Left renal cortex interstitium (tissue), 4 donors: ENCODE measurements around the gene TFF2. TPM values are rescaled to one million over a fixed set of nuclear protein-coding genes. Genes with fewer than 3 reads are reported as not detected.

Experiments
- DNase-seq, 4 donors: peaks; one replicate each; pipeline ENCODE4 v3.0.0-alpha.2; 2013; ENCODE audit warnings: low read depth in 4 of 4, low spot score in 2 of 4, missing footprints in 1 of 4
- polyA plus RNA-seq, 4 donors: library from polyadenylated mRNA; unstranded; fragments of 120-200 nt; gene quantifications; one replicate each; pipeline ENCODE4 v1.2.1, GENCODE V29; 2013; ENCODE audit not compliant: insufficient read length in 4 of 4

Gene TFF2
- polyA plus RNA-seq, 4 donors = 0.19 TPM; not detected in 3

- no peak for DNase-seq
These were observed 20.1 kb downstream of the TFF2 start for GRCh38 chr21:42330380-42331371.

DNA sequence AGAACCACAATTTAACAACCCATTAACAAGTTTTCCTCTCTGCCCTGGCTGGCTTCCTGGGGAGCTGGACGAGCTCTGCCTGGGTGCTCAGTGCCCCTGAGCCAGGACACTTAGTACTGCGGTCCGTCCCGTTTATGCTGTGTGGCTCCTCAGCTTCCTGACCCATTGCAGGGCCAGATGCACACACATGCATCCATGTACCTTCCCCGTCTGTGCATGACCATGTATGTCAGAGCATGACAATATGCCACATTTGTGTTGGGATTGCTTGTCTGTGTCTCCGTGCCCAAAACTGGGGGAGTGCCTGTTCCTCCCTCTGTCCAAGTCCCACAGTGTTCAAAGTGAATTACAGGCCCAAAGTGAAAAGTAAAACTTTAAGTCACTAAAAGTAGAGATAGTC is 25.9 kb downstream of the TFF2 start:
- DNase-seq = no peak

DNA sequence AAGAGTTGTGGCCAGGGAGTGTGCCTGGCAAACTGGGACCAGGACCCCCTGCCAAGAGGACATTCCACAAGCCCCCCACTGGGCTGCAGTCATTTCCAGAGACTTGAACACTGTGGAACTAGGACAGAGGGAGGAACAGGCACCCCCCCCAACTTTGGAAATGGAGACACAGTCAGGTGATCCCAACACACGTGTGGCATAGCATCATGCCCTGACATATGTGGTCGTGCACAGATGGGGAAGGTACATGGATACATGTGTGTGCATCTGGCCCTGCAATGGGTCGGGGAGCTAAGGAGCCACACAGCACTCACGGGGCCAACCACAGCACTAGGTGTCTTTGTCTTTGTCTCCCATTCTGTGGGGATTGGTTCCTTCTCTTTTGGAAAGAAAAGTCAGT is 28.9 kb downstream of the TFF2 start:
- no peak for DNase-seq

DNA sequence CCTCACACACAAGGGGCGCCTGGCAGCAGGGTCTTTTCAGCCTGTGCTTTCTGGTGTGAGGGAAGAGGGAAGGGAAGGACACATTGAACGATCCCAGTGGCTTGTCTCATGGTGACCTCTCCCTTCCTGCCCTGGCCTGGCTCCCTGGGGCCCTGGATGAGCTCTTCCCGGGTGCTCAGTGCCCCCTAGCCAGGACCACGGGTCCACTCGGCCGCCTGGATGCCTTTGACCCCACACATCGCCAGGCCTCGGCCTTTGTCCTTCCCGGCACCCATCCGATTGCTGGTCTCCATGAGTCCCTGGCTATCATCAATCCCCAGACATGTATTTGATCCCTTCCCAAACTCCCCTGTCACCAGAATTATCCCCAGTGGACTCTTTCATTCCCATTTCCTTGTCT is 29.6 kb downstream of the TFF2 start:
- DNase-seq = no peak

- DNase-seq = no peak
These were observed 30.0 kb downstream of the TFF2 start for GRCh38 chr21:42320791-42321190.

DNA sequence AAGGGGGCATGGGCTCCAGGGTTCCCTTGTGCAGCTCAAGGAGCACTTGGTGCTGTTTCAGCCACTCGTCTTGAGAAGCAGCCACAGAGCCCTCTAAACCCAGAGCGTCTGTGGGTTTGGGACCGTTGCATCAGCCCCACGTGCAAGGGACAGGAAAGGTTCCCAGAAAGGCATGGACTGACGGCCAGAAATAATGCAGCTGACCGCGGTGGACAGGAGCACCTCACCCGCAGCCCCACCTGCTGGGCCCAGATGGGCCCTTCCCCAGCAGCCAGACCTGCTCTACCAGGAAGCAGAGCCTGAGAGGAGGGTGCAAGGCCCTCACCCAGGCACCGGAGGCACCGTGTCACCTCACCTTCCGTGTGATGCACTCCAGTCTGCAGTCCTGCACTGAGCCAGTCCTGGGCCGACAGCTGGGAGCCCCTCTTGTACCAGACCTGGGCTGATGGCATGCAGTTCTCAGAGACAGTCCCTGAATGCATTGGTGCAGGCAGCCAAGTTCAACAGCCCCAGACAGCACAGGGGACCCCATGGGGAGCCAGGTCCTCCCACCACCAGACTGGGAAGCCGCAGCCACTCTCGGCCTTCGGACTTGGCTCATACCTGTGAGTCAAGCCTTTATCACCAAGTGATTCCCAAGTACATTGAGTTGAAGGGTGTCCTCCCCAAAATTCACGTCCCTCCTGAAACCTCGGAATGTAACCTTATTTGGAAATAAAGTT is 30.8 kb downstream of the TFF2 start:
- no peak for DNase-seq

DNA sequence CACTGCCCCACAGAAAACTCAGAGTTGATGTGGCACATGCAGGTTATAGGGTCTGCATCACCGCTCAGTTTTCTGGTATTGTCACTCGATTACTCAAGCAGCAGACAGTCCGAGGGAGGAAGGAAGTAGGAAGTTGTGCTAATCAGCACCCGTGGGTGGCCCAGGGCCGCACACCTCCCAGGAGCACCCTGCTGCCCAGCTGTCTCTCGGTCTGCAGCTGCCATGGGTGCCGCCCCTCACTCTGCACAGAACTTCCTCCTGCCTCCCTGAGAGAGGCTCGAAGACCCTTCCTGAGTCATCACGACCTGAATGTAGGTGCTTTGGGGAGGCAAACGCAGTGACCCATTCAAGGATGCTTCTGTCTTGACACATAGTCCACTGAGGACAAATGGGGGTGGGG is 31.4 kb downstream of the TFF2 start:
- DNase-seq = no peak

- DNase-seq = no peak
These were observed 32.7 kb downstream of the TFF2 start for GRCh38 chr21:42317826-42318746.

- no peak for DNase-seq
These were observed 33.5 kb downstream of the TFF2 start for GRCh38 chr21:42317341-42317741.

DNA sequence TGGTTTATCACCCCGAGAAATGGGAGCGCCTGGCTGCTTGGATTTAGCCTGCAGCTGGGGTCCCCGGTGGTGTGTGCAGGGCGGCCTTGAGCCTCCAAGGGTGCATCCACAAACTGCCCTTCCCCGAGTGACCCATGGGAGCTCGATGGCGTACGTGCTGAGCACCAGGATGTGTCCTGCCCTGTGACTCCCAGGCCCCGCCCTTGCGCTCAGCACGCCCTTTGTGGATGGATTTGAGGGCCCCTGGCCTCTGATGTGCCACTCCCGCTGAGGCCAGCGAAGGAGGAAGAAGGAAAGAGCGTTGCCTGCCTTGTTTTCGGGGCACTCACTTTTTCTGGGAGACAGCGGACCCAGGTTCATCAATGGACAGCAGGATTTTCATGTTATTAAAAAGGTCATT is 33.9 kb downstream of the TFF2 start:
- DNase-seq = no peak

GRCh38 chr21:42315296-42315891 is 35.4 kb downstream of the TFF2 start, which contains the start of gene TFF3:
TFF3 (minus strand) TSS chr21:42315409; CDS start chr21:42315374, 35 bp downstream.
- peak in 2 of 4 donors; percentile 46 to 61 for DNase-seq

DNA sequence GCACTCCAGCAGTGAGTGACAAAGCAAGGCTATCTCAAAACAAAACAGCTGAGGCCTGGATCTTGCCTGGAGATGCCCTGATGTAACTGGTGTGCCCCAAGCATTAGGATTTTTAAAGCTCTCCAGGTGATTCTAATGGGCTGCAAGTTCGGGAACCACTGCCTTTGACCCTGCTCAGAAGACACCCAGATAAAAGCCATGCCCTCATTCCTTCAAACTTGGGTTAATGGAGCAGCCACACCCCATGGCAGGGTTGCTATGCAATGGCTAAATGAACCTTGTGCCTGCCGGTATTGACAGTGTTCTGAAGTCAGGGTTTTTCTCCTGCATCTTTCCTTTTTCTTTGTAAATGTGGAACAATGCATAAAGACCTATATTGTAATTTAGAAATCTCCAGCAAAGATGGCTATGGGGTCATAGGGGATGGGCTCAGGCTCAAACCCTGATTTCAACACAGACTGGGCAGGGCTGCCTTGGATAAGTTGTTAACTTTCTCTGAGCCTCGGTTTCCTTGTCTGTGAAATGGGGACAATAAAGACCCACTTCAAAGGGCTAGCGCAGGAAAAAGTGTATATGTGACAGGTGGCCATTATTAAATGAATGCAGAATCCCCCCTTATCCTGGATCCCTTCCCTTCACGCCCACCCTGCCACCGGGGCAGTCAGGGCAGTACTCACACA is 36.0 kb downstream of the TFF2 start:
- no peak for DNase-seq

DNA sequence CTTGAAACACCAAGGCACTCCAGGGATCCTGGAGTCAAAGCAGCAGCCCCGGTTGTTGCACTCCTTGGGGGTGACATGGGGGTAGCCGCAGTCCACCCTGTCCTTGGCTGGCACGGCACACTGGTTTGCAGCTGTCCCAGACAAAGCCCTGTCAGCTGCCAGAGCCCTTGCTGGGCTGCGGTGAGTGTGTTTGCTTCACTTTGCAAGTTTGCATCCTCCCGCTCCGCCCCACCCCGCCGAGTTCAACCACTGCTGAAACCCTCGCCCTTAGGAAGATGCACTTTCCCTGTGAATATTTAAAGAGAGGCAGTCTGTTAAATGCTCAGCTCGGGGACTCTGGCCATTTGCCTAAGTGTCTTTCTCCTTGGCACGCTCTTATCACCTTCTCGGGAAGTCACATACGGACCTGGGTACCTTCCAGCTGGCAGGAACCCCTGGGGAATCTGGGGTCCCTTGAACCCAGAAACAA is 37.3 kb downstream of the TFF2 start:
- no peak for DNase-seq

- DNase-seq = no peak
These were observed 38.1 kb downstream of the TFF2 start for GRCh38 chr21:42312626-42313104.

DNA sequence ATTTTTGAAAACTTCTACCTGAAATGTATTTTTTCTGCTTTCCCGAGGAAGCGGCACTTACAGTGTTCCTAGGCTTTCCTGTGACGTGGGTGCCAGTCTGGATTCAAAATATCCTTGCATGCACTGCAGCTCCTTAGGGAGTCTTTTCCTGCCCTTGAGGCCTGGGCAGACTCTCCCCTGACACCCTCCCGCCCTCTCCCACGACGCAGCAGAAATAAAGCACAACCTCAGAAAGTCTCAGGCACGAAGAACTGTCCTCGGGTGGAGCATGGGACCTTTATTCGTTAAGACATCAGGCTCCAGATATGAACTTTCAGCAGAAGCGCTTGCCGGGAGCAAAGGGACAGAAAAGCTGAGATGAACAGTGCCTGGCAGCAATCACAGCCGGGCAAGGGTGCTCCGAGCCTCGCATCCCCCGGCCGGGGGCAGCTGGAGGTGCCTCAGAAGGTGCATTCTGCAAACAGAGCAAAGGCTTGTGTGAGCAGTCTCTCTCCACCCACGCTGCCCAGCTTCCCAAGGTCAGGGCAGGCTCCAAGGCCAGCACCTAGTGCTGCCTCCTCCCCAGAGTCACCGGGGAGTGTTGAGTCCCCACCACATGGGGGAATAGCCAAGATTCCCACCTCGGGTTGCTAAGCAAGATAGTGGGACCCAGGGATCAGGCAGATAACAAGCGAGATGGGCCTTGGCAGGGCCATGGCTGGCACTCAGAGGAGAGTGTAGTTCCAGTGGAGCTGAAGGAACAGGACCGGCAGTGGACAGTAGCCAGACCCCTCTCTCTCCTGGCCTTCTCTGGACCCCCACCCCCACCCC is 38.8 kb downstream of the TFF2 start:
- no peak for DNase-seq

DNA sequence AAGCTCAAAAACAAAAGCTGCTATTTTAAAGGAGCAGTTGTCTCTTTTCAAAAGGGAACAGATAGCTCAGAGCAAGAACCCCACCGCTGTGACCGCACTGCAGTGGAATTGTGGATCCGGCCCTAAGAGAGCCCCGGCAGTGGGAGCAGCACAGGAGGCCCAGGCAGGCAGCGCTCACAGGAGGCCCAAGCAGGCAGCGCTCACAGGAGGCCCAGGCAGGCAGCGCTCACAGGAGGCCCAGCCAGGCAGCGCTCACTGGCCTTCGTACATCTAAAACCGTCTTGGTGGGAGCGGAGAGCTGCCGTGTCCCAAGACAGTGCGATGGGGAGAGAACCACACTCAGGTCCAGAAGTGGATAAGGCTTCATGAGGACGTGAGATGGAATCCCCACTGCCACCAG is 39.6 kb downstream of the TFF2 start:
- no peak for DNase-seq

GRCh38 chr21:42310411-42311001 is 40.3 kb downstream of the TFF2 start:
- no peak for DNase-seq

GRCh38 chr21:42309753-42310213 is 41.0 kb downstream of the TFF2 start:
- peak in 2 of 4 donors; percentile 37 to 41 for DNase-seq
